ENCODE measurements around the gene KCNN3.

GRCh38 chr1:154735804-154736168 is 134.3 kb downstream of the KCNN3 start:
- TF ChIP-seq CTCF (IDR thresholded peaks at IDR 0.05) (no peak), POLR2A (IDR thresholded peaks at IDR 0.05) (no peak), POLR2AphosphoS5 (IDR thresholded peaks at IDR 0.05) (no peak), EP300 (IDR thresholded peaks at IDR 0.05) (no peak)
